ENCODE measurements around the gene RASSF5.
"Not testable (repeated sequence)": the region's sequence is repeated elsewhere in the genome, so short reads cannot be mapped to it uniquely, and the experiment has no call there.

RASSF5 gene

GRCh38 chr1:206575165-206575893 lies 68.0 kb downstream of the RASSF5 start:
- DNase-seq: peak; percentile 96

GRCh38 chr1:206575894-206576737 lies 68.8 kb downstream of the RASSF5 start:
- DNase-seq: no peak

- peak; percentile 61 for DNase-seq
Measured at GRCh38 chr1:206577626-206578025, 70.3 kb downstream of the RASSF5 start.

- peak; percentile 75 for DNase-seq
Measured at GRCh38 chr1:206578068-206578977, 71.0 kb downstream of the RASSF5 start.

- no peak for DNase-seq
Measured at GRCh38 chr1:206578978-206579374, 71.6 kb downstream of the RASSF5 start.

- DNase-seq: peak; percentile 99
Measured at GRCh38 chr1:206579747-206580437, 72.6 kb downstream of the RASSF5 start.

GRCh38 chr1:206580438-206581113 lies 73.2 kb downstream of the RASSF5 start:
- DNase-seq: no peak

GRCh38 chr1:206581114-206581497 lies 73.8 kb downstream of the RASSF5 start:
- not testable (repeated sequence) for DNase-seq

- peak; percentile 94 for DNase-seq
Measured at GRCh38 chr1:206581571-206581981, 74.2 kb downstream of the RASSF5 start.

- DNase-seq: no peak
Measured at GRCh38 chr1:206582537-206582936, 75.2 kb downstream of the RASSF5 start.

- DNase-seq: peak; percentile 41
Measured at GRCh38 chr1:206582971-206583706, 75.8 kb downstream of the RASSF5 start.

GRCh38 chr1:206583707-206584648 lies 76.6 kb downstream of the RASSF5 start:
- DNase-seq: peak; percentile 79

GRCh38 chr1:206584683-206585082 lies 77.4 kb downstream of the RASSF5 start:
- DNase-seq: no peak

GRCh38 chr1:206586501-206587445 lies 79.4 kb downstream of the RASSF5 start:
- DNase-seq: no peak

- no peak for DNase-seq
Measured at GRCh38 chr1:206587904-206588303, 80.6 kb downstream of the RASSF5 start.

GRCh38 chr1:206588492-206588891 lies 81.2 kb downstream of the RASSF5 start:
- no peak for DNase-seq

GRCh38 chr1:206589206-206589605 lies 81.9 kb downstream of the RASSF5 start:
- no peak for DNase-seq

GRCh38 chr1:206590025-206590758 lies 82.9 kb downstream of the RASSF5 start:
- peak; percentile 46 for DNase-seq

Data from inflammatory macrophage treated with lipopolysaccharide for 4 hours (primary cell).